Measurements from ENCODE around the gene LINS1.

LINS1 gene

GRCh38 chr15:100553468-100553867, 48.5 kb downstream of the LINS1 start:
- no peak for DNase-seq (ENCODE audit: low spot score)

- DNase-seq (ENCODE audit: low spot score), result no peak
Observed at GRCh38 chr15:100547961-100548360, 54.0 kb downstream of the LINS1 start.

GRCh38 chr15:100544946-100545345, 57.0 kb downstream of the LINS1 start:
- no peak for DNase-seq (ENCODE audit: low spot score)

DNA sequence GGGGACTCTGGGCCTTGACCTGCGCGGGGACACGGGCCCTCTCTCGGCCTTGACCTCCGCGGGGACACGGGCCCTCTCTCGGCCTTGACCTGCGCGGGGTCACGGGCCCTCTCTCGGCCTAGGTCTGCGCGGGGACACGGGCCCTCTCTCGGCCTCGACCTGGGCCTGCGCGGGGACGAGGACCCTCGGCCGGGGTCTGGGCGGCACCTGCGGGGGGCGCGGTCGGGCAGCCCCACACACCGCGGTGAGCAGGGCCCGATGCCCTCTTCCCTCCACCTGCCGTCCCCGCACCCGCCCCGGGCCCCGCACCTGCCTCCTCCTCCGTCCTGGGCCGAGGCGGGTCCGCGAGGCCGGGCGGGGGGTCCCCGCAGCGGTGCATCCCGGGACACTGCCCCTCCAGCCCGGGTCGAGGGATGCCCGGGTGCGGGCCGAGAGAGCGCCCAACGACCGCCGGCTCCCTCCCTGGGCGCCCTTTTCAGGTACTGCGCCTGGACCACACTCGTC, 57.6 kb downstream of the LINS1 start:
- DNase-seq (ENCODE audit: low spot score), result no peak

DNA sequence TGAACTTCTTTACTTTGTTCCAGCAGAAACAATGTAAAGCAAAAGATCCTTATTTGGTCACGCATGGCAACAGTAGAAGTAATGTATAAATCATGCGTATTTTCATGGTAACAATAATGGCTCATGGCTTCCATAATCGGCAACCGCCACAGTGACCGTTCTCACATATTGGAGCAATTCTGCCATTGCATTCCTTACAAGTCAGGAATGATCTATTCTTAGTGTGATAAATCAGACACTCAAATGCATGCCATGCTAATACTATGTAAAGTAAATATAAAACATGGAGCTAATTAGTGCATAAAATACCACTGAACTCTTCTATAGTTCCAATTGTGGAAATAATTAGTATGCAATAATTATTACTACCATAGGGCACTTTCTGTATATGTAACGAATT, 59.7 kb downstream of the LINS1 start:
- DNase-seq (ENCODE audit: low spot score), result no peak

DNA sequence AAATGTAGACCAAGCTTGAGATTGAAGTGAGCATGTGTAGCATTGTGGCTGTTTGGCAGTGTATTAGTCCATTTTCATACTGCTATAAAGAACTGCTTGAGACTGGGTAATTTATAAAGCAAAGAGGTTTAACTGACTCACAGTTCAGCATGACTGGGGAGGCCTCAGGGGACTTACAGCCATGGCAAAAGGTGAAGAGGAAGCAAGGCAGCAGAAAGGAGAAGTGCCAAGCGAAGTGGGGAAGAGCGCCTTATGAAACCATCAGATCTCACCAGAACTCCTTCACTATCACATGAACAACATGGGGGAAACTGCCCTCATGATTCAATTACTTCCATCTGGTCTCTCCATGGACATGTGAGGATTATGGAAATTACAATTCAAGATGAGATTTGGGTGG, 64.7 kb downstream of the LINS1 start:
- DNase-seq (ENCODE audit: low spot score), result no peak

DNA sequence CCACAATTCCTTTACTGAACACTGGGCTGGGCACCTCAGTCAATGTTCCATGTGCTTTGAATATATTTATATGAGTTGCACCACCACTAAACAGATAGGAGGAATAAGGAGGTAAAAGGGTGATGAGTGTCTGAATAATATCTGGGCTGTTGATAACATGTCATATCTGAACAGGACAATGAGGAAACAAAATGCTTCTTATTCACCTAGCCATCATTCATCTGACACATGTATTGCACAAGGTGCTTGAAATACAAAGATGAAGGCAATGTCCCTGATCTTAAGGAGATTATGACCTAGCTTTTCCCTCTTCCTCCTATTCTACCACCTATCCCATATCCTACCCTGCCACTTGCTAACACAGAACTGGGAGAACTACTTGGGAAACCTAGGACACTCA, 65.3 kb downstream of the LINS1 start:
- DNase-seq (ENCODE audit: low spot score), result no peak

DNA sequence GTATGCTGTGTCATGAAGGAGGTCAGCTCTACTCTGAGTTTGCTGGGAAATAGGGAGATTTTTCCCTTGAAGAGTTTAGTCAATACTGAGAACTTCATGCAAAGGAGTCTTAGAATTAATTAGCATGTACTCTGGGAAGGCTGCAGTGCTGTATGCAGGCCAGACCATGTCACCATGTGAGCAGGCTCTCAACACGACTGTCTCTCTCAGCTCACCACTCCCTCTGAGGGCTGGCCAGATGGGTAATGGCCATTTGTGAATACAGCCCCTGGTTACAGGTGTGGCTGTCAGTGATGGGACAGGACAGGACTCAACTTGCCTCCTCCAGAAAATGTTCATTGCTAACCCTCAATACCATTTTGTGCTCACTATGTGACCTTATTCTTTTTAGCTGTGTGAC, 68.1 kb downstream of the LINS1 start:
- no peak for DNase-seq (ENCODE audit: low spot score)

GRCh38 chr15:100531823-100532327, 70.1 kb downstream of the LINS1 start:
- no peak for DNase-seq (ENCODE audit: low spot score)

GRCh38 chr15:100531204-100531603, 70.8 kb downstream of the LINS1 start:
- DNase-seq (ENCODE audit: low spot score), result no peak

- DNase-seq (ENCODE audit: low spot score), result no peak
Observed at GRCh38 chr15:100529556-100529955, 72.4 kb downstream of the LINS1 start.

GRCh38 chr15:100528833-100529428, 73.1 kb downstream of the LINS1 start, which contains the start of gene CERS3:
CERS3 (minus strand) TSS chr15:100528950; CDS start chr15:100501849, 27,101 bp downstream.
- no peak for DNase-seq (ENCODE audit: low spot score)

GRCh38 chr15:100526027-100526481, 75.9 kb downstream of the LINS1 start:
- no peak for DNase-seq (ENCODE audit: low spot score)

DNA sequence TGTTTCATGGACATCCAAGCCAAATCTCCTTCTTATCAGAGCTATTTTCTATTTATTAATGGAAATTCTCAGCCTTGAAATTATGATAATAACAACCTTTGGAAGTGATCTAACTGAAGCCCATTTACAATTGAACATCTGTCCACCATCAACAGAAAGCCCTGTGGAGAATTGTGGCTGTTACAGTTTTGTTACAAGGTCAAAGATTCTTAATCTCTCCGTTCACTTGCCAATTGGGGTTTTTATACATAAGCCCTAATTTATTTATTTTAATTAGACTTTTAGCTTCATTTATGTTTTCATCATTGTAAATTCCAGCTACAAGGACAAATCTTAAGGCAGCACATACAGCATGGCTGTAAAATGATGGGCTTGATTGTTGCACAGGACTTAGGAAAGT, 76.5 kb downstream of the LINS1 start:
- no peak for DNase-seq (ENCODE audit: low spot score)

GRCh38 chr15:100524326-100524725, 77.7 kb downstream of the LINS1 start:
- no peak for DNase-seq (ENCODE audit: low spot score)

GRCh38 chr15:100521907-100522306, 80.1 kb downstream of the LINS1 start:
- DNase-seq (ENCODE audit: low spot score), result no peak

DNA sequence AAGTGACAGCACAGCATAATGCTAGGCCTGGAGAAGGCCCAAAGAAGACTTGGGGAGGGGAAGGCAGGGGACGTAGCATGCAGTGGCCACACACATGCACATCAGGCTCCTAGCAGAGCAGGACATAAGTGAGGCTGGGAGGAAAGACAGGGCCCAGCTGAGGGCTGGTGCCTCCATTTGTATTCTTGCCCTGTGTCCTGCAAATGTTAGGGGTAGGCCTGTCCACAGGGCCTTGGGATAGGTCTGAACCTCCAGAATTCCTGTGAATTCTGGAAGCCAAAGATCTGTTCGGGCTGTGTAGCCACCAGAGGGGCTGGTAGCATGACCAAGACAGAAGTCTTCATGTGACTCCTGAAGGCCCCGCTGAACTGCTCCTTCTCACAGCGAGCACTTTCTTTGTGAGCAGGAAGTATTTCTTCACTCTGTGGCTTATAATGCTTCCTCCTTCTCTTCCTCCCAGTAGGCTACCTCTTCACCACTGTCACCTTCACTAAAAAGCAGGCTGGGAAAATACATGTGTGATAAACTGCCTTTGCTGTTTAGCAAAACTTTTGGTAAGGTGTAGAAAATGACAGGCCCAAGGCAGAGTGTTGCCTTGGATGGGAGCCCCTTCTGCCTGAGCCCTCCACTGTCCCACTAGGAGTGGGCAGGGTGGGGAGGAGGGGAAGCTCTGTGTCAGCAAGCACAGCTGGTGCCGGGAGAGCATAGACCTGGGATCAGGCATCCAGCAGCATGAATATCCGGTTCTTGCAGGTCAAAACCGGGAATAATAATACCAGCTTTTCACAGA, 81.7 kb downstream of the LINS1 start:
- no peak for DNase-seq (ENCODE audit: low spot score)

GRCh38 chr15:100517846-100518245, 84.1 kb downstream of the LINS1 start:
- no peak for DNase-seq (ENCODE audit: low spot score)

All from hematopoietic multipotent progenitor cell treated with erythropoietin and hydrocortisone succinate and interleukin-3 and kit ligand, for 17 days (in vitro differentiated cells).